HG02943 (cell line): Measurements from ENCODE around the gene SMYD5.
"Not testable (repeated sequence)": the region's sequence is repeated elsewhere in the genome, so short reads cannot be mapped to it uniquely, and the experiment has no call there.

Experiments
- ATAC-seq: cut with Tn5 transposase; IDR thresholded peaks from one replicate; pipeline ENCODE4 v1.9.1; 2021; ENCODE audit warnings: mild to moderate bottlenecking, low read depth, moderate library complexity; ENCODE audit not compliant: unreplicated experiment

The SMYD5 gene

DNA sequence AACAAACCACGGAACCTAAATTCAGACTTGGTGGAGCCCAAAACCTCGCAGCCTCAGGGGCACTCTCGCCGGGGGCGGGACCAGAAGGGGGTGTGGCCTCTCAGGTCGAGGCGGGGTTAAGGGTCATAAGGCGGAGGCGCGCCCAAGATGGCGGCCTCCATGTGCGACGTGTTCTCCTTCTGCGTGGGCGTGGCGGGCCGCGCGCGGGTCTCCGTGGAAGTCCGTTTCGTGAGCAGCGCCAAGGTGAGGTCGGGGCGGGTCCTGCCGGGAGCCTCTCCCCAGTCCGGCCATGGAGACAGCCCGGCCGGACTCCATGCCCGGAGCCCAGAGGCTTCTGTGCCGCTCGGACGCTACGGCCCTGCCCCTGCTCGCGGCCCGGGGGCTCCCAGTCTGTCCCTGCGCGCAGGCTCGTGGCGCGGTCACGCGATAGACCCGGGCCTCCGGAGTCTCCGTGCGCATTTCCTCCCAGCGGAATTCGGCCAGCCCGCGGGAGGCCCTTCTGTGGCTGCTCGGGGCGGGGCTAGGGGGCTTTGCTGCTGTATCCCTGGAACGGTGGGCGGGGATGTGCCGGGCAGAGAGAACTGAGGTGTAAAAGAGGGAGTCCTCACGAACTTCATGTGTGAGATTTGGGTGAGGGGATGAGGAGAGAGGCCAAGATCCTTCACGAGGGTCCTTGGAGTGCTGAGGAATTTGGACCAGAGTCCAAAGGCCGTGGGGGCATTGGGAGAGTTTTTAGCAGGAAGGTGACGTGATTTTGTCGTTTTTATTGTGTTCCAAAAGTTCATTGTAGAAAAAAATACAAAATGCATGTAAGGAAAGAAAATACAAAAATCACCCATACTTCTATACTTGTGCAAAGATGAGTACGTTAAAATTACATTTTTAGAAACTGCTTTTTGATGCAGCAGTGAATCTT, at the start of gene SMYD5:
SMYD5 (plus strand) TSS at position 126 of the 916 bp plus-strand sequence; CDS start at position 148, 22 bp downstream.
- peak; percentile 90 for ATAC-seq

- ATAC-seq, result not testable (repeated sequence)
These were observed 48.1 kb upstream of the SMYD5 start for GRCh38 chr2:73165978-73166377.

- ATAC-seq, result not testable (repeated sequence)
These were observed 47.2 kb upstream of the SMYD5 start for GRCh38 chr2:73166813-73167212.

GRCh38 chr2:73168348-73168747, 45.7 kb upstream of the SMYD5 start:
- ATAC-seq, result not testable (repeated sequence)

DNA sequence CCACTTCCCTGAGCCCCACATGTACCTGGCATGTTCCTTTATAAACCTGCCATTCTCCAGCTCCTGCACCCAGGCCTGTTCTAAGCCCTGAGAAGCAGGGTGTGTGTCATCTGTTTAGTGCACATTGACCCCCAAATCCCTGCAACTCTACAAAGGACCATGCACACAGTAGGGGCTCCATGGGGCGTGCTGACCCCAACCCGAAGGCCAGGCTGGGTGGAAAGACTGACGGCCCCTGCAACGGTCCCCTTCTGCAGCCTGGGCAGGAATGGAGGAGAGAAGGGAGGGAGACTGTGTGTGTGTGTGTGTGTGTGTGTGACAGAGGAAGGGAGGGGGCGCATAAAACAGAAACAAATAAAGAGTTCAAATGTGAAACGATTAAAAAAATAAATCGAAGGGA, 43.7 kb upstream of the SMYD5 start:
- ATAC-seq, result not testable (repeated sequence)

DNA sequence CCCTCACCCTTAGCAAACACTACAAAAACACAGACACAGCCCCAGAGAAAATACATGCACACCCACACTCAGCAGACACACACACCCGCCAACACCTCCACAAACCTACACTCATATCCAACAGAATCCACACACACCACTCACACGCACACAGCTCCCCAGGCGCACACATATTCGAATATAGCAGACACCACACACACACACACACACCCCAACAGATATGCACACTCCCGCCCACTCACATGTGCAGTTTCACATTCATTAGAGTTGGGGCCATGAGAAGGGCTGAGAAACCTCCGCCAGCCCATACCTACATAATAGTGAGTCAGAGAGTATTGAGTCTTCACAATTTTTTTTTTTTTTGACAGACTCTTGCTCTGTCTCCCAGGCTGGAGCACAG, 41.1 kb upstream of the SMYD5 start:
- ATAC-seq, result no peak

DNA sequence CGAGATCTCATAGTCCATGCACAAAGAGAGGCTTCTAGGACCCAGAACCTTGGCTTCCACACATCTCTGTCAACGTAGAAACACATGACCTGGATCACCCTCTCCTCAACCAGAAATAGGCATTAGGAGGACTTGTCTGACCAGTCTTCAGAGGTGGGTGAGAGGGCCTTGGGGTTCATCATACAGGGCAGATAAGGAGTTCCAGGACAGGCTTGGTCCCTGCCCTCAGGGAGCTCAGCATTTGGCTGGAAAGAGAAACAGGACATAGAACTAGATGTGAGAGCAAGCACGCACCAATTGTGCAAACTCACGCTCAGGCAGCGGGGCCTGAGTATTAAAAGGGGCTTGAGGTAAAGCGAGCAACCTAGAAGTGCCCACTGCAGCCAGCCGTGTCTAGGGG, 40.3 kb upstream of the SMYD5 start:
- no peak for ATAC-seq

GRCh38 chr2:73174244-73174643, 39.8 kb upstream of the SMYD5 start:
- no peak for ATAC-seq

DNA sequence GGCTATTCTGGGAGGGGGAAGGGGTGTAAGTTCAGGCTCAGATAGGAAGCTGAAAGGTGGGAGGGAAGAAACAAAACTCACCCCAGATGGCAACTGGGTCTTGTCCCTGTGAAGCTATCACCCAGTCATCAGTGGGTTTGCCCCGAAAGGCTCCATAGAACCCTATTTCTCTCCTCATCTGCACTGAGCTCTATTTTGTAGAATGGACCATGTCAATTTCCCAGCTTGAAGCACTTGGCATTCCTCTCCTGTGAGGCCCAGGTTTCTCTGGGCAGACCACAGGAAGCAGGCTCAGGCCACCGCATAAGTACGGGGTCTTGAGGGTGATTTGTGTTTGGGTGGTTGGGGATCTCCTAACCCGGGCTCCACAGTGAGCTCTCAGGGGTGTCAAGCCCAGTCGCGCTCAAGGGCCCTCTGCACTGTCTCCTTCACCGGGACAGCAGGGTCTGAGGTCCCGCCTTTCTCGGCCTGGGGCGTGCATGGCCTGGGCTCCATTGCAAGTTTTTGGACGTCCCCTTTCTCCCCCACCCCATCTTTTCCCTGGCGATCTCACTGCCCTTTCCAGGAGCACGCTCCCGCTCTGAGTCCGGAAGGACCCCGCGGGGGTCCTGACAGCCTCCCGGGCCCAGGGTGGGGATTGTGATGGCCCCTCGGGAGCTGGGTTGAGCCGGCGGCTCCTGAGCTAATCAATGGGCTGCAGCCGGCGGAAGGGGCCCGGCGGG, 38.9 kb upstream of the SMYD5 start:
- ATAC-seq, result no peak

GRCh38 chr2:73175663-73176204, 38.3 kb upstream of the SMYD5 start:
- ATAC-seq, result no peak

GRCh38 chr2:73176205-73176880, 37.7 kb upstream of the SMYD5 start:
- ATAC-seq, result no peak

- peak; percentile 80 for ATAC-seq
These were observed 37.0 kb upstream of the SMYD5 start for GRCh38 chr2:73176881-73177644.

- ATAC-seq, result peak; percentile 5
These were observed 36.3 kb upstream of the SMYD5 start for GRCh38 chr2:73177645-73178255.

- ATAC-seq, result no peak
These were observed 28.1 kb upstream of the SMYD5 start for GRCh38 chr2:73185965-73186364.

GRCh38 chr2:73187549-73187948, 26.5 kb upstream of the SMYD5 start:
- no peak for ATAC-seq

- ATAC-seq, result no peak
These were observed 16.5 kb upstream of the SMYD5 start for GRCh38 chr2:73197579-73197978.

GRCh38 chr2:73200281-73200680, 13.8 kb upstream of the SMYD5 start:
- ATAC-seq, result not testable (repeated sequence)

- ATAC-seq, result no peak
These were observed 11.6 kb upstream of the SMYD5 start, which contains the start of gene NOTO for GRCh38 chr2:73202156-73203054. Gene NOTO, plus strand, starts transcription at chr2:73202574. Its CDS starts 93 bp downstream, at chr2:73202667.
